Endodermal cell (in vitro differentiated cells): ENCODE measurements around the gene PRKCQ. TPM values are rescaled to one million over a fixed set of nuclear protein-coding genes. Genes with fewer than 3 reads are reported as not detected.

Source experiments
- DNase-seq: peaks from one replicate; pipeline ENCODE4 v3.0.0-alpha.2; 2017
- H3K27ac ChIP-seq: 2 replicates; pipeline ENCODE4 v1.5.1; 2013; ENCODE audit warnings: mild to moderate bottlenecking, low read depth, low read length, moderate library complexity
- H3K27me3 ChIP-seq: 2 replicates; pipeline ENCODE4 v1.6.1; 2013; ENCODE audit warnings: mild to moderate bottlenecking, low read length, moderate library complexity; ENCODE audit not compliant: insufficient read depth, control insufficient read depth, poor library complexity, severe bottlenecking
- H3K36me3 ChIP-seq: 2 replicates; pipeline ENCODE4 v1.7.0; 2013; ENCODE audit warnings: mild to moderate bottlenecking, low read length, moderate library complexity; ENCODE audit not compliant: control insufficient read depth, insufficient read depth
- H3K4me1 ChIP-seq: one replicate; pipeline ENCODE4 v1.7.0; 2013; ENCODE audit warnings: low read length; ENCODE audit not compliant: control insufficient read depth, insufficient read depth
- H3K4me3 ChIP-seq: 2 replicates; pipeline ENCODE4 v1.5.1; 2013; ENCODE audit warnings: mild to moderate bottlenecking, low read length, moderate library complexity
- H3K9ac ChIP-seq: 2 replicates; pipeline ENCODE4 v1.6.1; 2013; ENCODE audit warnings: mild to moderate bottlenecking, low read length, moderate library complexity; ENCODE audit not compliant: poor library complexity, severe bottlenecking; ENCODE audit errors: extremely low read depth
- H3K9me3 ChIP-seq: 2 replicates; pipeline ENCODE4 v1.6.1; 2013; ENCODE audit warnings: mild to moderate bottlenecking, low read length, moderate library complexity; ENCODE audit not compliant: control insufficient read depth
- H3K27ac Mint-ChIP-seq: 2 replicates; pipeline ENCODE4 v1.8.0; 2020; ENCODE audit warnings: mixed read lengths
- H3K27me3 Mint-ChIP-seq: 2 replicates; pipeline ENCODE4 v1.8.0; 2021; ENCODE audit warnings: mild to moderate bottlenecking, mixed read lengths; ENCODE audit not compliant: insufficient read depth
- H3K36me3 Mint-ChIP-seq: 2 replicates; pipeline ENCODE4 v1.8.0; 2020; ENCODE audit warnings: low read depth, mixed read lengths
- H3K4me1 Mint-ChIP-seq: 2 replicates; pipeline ENCODE4 v1.8.0; 2020; ENCODE audit warnings: mixed read lengths
- H3K4me3 Mint-ChIP-seq: 2 replicates; pipeline ENCODE4 v1.8.0; 2020; ENCODE audit warnings: mild to moderate bottlenecking, moderate library complexity, mixed read lengths
- H3K9me3 Mint-ChIP-seq: 2 replicates; pipeline ENCODE4 v1.8.0; 2020; ENCODE audit warnings: mild to moderate bottlenecking, mixed read lengths
- WGBS, 2 experiments: methylation state at CpG; one replicate each; pipeline versions ENCODE4 v1.1.5 to v1.1.7; 2013; ENCODE audit warnings: missing lambda C conversion rate in 2 of 2, mixed read lengths in 1 of 2; ENCODE audit not compliant: insufficient coverage in 1 of 2, insufficient read length in 1 of 2; 5-methylcytosine and 5-hydroxymethylcytosine counted together
- total RNA-seq, 2 donors: library from RNA; stranded (reverse); fragmentation: NEBNext Ultra II Directional in 1 of 2; extraction: Animal tissue kit (Norgen Biotek cat#: 25700) in 1 of 2; gene quantifications; 2 replicates in 1 of 2; 3 replicates in 1 of 2; pipeline ENCODE4 v1.2.1, GENCODE V29; 2021
- TF ChIP-seq, protein P1 (sequence below): fragments of 200-600 bp; sonication (generic); conservative IDR thresholded peaks from 2 replicates; pipeline ENCODE4 v1.5.0; 2021; ENCODE audit warnings: antibody characterized with exemption, mild to moderate bottlenecking

Gene PRKCQ
- total RNA-seq, 2 donors from 2014 or later: 24.3 to 29.1 TPM

DNA sequence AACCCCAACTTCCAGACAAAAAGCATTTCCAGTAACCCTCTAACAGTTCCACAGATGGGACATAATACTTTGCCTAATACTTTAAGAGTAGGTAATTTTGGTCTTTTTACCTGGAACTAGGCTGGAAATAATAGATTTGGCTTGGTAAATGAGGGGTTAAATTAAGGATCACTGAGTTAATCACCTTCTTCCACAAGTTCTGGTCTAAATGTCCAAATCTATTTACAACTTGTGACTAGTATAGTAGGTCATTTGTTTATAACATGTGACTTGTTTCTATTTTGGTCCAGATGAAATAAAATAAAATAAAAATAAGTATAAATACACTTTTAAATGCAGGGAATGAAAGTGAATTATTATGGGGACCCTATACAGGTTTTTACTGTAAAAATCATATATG lies 80.1 kb downstream of the PRKCQ start:
- TF ChIP-seq, protein P1, sequence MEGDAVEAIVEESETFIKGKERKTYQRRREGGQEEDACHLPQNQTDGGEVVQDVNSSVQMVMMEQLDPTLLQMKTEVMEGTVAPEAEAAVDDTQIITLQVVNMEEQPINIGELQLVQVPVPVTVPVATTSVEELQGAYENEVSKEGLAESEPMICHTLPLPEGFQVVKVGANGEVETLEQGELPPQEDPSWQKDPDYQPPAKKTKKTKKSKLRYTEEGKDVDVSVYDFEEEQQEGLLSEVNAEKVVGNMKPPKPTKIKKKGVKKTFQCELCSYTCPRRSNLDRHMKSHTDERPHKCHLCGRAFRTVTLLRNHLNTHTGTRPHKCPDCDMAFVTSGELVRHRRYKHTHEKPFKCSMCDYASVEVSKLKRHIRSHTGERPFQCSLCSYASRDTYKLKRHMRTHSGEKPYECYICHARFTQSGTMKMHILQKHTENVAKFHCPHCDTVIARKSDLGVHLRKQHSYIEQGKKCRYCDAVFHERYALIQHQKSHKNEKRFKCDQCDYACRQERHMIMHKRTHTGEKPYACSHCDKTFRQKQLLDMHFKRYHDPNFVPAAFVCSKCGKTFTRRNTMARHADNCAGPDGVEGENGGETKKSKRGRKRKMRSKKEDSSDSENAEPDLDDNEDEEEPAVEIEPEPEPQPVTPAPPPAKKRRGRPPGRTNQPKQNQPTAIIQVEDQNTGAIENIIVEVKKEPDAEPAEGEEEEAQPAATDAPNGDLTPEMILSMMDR: no peak
- Mint-ChIP-seq H3K4me3 (no peak overlapping the region), H3K4me1 (no peaks in the 10 kb centered on the region), H3K27ac (no peak overlapping the region), H3K36me3 (peaks cover 39% of the 10 kb centered on the region), H3K9me3 (no peaks in the 10 kb centered on the region), H3K27me3 (peaks cover 17% of the 10 kb centered on the region)
- H3K9me3 ChIP-seq: no peaks in the 10 kb centered on the region
- no peak overlapping the region for H3K9ac ChIP-seq
- H3K4me1 ChIP-seq: no peaks in the 10 kb centered on the region
- no peak overlapping the region for H3K27ac ChIP-seq
- H3K27me3 ChIP-seq: peaks cover 23% of the 10 kb centered on the region
- H3K36me3 ChIP-seq: peaks cover 83% of the 10 kb centered on the region
- DNase-seq: no peak
- no peak overlapping the region for H3K4me3 ChIP-seq

DNA sequence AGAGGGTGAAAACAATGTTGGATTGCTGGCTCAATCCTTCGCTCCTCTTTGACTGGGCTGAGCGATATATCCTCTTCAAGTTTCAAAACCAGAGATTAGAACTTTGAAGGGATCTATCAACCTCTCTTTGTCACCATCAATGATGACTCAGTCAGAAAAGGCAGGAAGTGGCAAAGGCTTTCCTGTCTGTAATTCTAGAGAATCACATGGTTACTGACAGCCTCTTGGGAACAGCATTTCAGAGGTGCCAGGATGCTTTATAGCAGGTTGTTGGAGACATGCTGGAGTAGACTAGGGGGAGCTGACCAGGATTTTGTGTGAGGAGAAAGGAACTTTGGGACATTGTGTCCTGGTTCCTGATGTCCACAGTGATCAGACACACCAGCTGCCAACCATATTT lies 81.3 kb downstream of the PRKCQ start:
- H3K9me3 Mint-ChIP-seq: no peaks in the 10 kb centered on the region
- Histone ChIP-seq H3K4me3 (no peak overlapping the region), H3K9me3 (no peaks in the 10 kb centered on the region), H3K9ac (no peak overlapping the region), H3K27ac (no peak overlapping the region), H3K4me1 (no peaks in the 10 kb centered on the region), H3K36me3 (peaks cover 88% of the 10 kb centered on the region), H3K27me3 (peaks cover 35% of the 10 kb centered on the region)
- TF ChIP-seq, protein P1: no peak
- H3K4me1 Mint-ChIP-seq: no peaks in the 10 kb centered on the region
- H3K36me3 Mint-ChIP-seq: peaks cover 33% of the 10 kb centered on the region
- 94 to 98% methylated on average over 2 of the region's 2 CpGs for WGBS, 2 experiments
- no peak for DNase-seq
- no peak overlapping the region for H3K27ac Mint-ChIP-seq
- no peak overlapping the region for H3K4me3 Mint-ChIP-seq
- peaks cover 17% of the 10 kb centered on the region for H3K27me3 Mint-ChIP-seq

DNA sequence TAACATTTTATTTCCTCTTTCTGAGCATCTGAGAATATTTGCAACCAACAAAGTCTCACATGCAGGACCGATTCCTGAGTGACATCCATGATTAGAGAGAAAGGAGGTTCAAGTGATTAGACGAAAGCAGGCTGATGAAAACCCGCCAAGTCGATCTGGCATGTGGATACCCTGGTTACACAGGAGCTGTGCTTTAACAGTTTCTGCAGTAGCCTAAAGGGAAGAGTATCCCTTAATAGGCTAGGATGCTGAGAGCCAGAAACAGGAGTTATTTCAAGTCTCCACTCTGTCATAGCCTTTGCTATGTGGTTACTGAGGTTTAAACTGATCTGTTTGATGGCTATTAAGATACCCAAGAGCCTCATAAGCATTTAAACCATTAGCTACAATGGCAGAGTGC lies 82.5 kb downstream of the PRKCQ start:
- H3K27me3 Mint-ChIP-seq: peaks cover 22% of the 10 kb centered on the region
- H3K27me3 ChIP-seq: peaks cover 46% of the 10 kb centered on the region
- no peaks in the 10 kb centered on the region for H3K4me1 ChIP-seq
- H3K9me3 Mint-ChIP-seq: no peaks in the 10 kb centered on the region
- H3K9me3 ChIP-seq: no peaks in the 10 kb centered on the region
- no peak for DNase-seq
- TF ChIP-seq, protein P1: no peak
- H3K27ac ChIP-seq: no peak overlapping the region
- H3K4me3 Mint-ChIP-seq: no peak overlapping the region
- WGBS, 2 experiments: 96 to 97% methylated on average over 4 of the region's 4 CpGs
- H3K27ac Mint-ChIP-seq: no peak overlapping the region
- peaks cover 28% of the 10 kb centered on the region for H3K36me3 Mint-ChIP-seq
- no peak overlapping the region for H3K9ac ChIP-seq
- H3K4me1 Mint-ChIP-seq: no peaks in the 10 kb centered on the region
- peaks cover 91% of the 10 kb centered on the region for H3K36me3 ChIP-seq
- H3K4me3 ChIP-seq: no peak overlapping the region
